ENCODE data around the gene ABHD12.

The ABHD12 gene

DNA sequence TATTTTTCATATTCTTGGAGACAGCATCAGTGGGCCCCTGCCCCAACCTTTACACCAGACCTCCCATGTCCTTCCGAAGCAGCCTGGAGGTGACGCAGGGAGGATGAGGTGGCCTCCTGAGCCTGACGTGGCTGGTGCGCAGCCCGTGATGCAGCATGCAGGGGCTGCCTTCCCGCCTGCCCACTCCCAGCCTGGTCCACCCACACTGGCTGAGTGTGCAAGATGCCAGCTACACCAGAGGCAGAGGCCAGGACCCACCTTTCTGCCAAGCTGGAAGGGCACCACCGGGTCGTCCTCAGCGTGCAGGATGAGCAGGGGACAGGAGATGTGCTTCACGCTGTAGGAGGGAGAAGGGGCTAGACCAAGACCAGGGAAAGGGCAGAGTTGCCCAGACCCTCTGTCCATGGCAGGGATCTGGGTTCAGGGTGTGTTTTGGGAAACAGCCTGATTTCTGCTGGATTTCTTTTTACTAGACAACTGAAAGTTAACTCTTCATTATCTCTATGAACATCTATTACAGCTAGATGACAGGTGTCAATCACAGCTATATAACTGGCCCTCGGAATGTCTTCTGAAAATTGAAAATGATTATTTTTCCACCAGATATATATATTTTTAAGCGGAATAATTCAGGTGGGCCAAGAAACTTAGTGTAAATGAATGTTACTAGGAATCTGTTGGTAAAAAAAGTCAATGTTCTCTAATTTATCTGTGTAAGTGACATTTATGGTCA is 87.2 kb downstream of the ABHD12 start:
- no peak for DNase-seq

DNA sequence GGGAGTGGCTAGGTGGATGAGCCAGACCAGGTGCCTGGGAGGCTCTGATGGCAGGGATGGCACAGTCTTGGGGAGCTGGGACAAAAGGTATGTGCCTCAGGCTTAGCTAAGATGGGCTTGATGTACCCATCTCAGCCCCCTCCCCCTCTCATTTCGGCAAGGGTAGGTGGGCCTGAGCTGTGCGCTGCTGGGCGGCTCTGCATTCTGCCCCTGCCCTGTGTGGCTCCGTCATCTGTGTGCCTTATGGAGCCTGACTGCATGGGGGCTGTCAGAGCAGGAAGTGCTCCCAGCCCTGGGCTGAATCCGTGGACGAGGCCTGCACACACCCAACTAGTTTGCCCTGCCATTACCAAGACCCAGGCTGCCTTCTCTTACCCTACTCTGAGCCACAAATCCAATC is 88.0 kb downstream of the ABHD12 start:
- no peak for DNase-seq

DNA sequence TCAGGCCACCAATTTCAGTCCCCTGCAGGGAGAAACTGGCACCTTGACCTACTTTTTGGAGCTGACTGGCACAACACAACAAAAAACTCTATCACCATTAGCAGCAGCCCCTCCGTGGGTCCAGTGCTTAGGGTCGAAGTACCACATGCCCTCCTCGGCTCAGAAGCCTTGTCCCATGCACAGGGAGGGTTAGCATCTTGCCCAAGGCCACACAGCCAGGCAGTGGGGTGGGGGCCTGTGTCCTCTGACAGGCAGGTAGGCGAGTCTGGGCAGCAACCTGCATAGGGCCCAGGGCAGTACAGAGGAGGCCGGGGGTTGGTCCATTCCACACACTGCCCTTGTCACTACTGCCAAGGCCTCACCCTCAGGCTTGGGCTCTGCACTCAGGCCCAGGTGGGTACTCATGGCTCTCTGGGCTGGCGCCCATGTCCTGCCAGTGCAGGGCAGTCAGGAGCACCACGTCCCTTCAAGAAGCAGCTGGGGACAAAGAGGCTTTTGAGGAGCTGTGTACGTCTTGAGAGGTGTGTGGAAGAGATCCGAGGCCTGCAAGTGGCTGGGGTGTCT is 89.2 kb downstream of the ABHD12 start:
- DNase-seq, result no peak

DNA sequence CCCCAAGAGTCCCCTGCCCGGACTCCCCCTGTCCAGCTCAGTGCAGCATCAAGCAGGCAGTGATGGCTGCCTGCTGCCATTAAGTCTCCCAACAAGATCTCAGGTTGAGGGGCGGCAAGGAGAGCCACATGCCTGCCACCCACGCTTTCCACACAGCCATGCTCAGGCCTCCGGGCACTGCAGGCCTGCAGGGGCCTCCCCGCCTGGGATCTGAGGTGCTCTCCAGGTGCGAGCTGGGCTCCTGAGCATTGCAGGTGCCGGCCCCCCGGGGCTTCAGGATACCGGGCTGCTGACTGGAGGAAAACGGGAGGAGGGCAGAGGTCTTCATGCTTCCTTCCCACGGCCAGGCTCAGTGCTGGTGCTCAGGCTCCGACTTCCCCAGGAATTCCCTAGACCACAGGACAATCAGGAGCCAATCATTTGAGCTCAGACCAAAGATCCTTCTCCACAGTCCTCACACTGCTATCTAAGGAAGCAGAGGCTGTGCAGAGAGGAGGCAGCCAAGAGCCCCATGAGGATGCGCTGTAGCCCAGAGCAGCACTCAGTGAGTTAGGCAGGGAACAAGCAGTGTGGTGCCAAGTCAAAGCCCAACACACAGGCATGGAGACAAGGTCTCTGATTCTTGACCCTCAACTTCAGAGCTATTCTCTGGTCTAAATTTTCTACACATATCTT is 90.0 kb downstream of the ABHD12 start:
- no peak for DNase-seq

DNA sequence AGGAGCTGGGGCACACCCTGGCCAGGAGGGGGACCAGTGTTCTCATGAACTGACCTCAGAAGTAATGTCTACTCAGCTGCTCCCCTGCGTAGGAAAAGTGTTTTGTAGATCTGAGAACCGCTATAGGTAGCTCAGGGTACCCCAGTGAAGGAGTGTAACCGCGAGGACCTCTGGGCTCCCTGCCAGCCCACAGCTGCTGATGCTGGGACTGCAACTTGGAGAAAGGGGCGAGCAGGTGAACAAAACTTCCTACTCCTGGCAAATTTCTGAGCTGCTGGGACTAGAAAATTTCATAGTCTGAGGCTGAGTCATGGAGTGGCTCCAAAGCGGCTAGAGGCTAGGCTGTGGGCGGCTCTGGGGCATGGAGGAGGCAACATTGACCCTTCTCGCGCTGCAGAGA is 90.8 kb downstream of the ABHD12 start:
- DNase-seq, result no peak

DNA sequence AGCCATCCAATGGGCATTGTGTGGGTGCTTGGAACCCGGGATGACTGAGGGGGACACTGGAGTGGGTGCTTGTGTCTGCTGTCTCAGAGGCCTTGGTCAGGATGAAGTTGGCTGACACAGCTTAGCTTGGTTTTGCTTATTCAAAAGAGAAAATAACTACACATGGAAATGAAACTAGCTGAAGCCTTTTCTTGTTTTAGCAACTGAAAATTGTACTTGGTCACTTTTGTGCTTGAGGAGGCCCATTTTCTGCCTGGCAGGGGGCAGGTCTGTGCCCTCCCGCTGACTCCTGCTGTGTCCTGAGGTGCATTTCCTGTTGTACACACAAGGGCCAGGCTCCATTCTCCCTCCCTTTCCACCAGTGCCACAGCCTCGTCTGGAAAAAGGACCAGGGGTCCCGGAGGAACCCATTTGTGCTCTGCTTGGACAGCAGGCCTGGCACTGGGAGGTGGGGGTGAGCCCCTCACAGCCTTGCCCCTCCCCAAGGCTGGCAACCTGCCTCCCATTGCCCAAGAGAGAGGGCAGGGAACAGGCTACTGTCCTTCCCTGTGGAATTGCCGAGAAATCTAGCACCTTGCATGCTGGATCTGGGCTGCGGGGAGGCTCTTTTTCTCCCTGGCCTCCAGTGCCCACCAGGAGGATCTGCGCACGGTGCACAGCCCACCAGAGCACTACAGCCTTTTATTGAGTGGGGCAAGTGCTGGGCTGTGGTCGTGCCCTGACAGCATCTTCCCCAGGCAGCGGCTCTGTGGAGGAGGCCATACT is 93.3 kb downstream of the ABHD12 start:
- no peak for DNase-seq

DNA sequence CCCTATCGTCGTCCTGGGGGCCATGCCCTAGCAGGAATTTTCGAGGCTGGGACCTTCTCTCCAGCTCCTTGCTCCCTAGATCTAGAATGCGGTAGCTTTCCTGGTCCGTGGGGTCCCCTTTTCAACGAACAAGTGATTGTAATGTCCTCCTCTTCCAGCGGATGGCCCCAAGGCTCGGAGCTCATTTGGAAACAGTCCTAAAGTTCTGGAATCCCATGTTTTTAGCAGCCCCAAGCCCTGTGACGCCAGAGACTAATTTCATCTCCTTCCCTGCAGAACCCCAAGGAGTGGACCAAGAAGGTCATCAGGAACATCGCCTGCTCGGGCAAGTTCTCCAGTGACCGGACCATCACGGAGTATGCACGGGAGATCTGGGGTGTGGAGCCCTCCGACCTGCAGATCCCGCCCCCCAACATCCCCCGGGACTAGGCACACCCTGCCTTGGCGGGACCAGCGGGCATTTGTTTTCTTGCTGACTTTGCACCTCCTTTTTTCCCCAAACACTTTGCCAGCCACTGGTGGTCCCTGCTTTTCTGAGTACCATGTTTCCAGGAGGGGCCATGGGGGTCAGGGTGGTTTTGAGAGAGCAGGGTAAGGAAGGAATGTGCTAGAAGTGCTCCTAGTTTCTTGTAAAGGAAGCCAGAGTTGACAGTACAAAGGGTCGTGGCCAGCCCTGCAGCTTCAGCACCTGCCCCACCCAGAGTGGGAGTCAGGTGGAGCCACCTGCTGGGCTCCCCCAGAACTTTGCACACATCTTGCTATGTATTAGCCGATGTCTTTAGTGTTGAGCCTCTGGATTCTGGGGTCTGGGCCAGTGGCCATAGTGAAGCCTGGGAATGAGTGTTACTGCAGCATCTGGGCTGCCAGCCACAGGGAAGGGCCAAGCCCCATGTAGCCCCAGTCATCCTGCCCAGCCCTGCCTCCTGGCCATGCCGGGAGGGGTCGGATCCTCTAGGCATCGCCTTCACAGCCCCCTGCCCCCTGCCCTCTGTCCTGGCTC is 94.2 kb downstream of the ABHD12 start:
- DNase-seq, result no peak

DNA sequence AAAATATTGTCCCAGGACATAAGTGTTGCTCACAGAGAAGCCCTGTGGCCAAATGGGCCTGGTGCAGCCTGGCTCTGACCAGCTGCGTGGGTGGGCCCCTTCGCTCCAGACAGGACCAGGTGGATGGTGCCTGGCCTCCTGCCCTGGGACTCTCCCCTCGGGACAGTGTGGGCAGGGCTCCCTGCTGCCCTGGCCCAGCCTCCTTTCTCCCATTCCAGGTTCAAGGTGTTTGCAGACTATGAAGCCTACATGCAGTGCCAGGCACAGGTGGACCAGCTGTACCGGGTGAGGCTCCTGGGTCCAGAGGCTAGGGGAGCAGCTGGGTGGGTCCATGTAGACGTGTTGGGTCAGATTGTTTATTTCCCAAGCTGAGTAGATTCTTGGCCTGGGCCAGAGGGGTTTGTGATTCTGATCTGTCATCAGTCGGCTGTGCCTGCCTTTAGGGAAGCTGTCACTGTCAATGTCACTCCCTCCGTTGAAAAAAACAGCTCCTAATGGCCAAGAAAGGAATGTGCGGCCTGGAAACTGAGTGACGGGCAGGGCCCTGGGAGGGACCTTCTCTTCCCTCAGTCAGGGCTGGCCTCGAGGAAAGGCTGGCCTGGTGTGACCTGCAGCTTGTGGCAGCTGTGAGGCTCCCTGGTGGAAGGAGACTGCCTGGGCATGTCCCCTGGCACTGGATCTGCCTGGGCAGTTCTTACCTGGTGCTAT is 95.1 kb downstream of the ABHD12 start:
- DNase-seq, result no peak

DNA sequence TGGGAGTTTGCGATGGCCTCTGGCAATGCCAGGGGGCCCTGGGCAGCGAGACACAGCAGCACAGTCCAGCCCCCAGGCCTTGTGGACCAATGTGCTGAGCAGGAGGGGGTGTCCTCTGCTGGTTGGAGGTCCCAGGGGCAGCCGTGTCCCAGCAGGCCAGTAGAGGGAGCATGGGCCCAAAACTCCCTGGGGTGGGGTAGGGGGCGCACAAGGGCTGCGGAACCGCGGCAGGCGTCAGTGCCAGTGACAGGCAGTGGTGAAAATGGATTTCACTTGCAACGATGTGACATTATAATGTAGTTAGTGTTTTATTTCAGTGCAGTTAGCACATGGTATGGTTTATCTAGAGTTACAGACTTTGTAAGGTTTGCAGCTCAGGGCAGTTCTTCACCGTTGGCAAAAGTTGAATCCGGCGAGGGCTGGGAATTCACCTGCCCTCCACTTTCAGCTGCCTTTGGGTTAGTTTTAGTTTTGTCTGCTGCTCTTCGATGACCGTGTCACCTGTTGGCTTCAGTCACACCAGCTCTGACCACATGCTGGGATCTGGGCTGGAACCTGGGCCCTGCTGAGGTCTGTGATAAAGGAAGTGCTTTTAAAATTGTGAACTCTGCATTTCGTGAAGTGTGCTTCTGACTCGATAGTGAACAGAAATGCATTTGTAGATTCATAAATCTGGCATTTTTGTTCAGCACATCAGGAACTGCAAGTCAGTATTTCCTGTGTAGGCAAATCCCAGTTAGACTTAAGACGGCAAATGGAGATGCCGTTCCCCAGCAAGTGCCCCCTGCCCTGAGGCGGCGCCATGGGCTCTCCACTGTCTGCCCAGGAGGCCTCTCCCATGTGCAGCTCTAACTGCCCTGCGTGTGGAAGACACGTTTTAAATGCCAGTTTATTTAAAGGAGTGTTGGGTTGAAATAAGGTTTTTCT is 95.9 kb downstream of the ABHD12 start:
- DNase-seq, result no peak

DNA sequence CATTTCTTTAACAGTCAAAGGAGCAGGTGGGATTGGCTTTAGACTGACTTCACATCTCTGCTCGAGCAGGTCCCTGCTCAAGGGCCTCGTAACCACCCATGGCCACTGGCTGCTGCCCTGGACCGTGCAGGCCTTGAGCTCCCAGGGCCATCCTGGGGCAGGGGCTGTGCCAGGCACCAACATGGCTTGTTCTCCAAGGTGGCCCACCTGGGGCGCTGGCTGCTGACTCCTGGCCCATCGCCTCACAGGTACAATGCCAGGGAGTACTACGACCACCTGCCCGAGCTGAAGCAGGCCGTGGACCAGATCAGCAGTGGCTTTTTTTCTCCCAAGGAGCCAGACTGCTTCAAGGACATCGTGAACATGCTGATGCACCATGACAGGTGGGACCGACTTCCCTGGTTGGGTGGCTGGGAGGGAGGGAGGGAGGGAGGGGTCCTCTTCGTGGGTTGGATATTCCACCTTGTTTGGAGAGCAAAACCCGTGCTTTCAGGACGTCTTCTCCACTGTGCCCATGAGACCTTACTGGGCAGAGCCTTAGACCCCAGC is 96.7 kb downstream of the ABHD12 start:
- DNase-seq, result no peak

DNA sequence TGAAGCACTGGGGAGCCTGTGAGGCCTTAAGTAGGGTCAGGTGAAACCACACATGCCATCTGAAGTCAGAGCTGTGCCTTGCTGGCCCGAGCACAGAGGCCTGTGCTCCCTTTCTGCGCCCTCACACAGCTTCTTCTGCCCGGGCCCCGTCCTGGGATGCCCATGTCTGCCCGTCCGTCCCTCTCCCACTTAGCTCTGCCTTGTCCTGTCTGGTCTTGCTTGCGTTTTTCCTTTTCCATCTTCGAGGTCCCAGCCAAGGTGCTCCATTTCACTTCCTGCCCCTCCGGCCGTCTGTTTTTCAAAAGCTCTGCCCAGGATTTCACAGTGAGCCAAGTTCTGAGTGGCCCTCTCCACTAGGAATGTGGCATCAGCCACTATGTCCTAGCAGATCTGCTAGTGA is 97.1 kb downstream of the ABHD12 start:
- DNase-seq, result no peak

DNA sequence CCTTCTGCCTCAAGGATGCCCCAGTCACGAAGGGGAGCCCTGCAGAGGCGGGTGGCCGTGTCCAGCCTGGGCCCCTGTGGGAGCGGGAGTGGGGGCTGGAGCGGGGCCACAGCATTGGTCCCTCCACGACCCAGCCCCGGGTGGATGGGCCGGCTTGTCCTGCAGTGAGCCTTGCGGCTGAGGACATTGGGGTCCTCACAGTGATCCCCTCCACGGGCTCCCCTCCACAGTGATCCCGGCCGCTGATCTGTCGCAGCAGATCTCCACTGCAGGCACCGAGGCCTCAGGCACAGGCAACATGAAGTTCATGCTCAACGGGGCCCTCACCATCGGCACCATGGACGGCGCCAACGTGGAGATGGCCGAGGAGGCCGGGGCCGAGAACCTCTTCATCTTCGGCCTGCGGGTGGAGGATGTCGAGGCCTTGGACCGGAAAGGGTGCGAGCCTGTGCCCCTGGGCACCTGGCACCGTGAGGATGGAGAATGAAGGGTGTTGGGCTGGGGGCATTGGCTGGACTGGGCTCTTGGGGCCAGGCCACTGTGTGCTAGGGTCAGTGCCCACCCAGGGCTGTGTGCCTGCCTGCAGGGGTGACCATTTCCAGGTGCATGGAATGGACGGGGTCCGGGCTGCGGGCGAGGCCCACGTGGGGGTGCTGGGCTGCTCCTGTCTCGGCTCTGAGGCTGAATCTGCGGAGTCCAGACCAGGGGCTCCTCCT is 98.3 kb downstream of the ABHD12 start:
- no peak for DNase-seq

DNA sequence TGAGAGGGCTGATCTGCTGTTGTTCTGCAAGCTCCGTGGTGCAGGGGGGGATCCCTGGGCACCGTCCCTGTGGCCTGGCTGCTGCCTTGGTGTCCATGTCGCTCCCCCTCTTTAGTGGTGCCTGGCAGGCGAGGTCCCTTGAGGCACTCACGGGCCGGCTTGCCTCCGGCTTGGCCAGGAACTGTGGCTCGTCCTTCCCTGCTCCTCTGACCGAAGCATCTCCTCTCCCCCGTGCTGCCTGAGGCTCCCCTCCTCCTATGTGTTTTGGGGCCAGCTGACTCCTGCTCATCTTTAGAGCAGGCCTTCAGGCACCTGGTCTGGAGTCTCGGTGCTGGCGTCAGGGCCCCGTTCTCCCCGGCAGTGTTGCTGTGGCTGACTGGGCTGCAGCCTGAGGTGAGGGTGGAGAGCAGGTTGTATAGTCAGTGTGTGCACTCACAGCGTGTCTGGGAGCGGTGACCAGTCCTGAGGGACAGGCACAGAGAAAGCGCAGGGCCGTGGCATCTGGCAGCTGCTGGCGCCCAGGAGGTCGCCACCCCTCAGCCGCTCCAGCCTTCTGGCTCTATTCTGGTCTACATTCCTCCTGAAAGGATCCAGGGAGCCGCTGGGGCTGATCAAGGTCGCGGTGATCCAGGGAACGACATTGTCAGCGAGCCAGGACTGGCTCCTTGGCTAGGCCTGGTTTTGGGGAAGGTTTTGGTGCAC is 99.1 kb downstream of the ABHD12 start:
- no peak for DNase-seq

DNA sequence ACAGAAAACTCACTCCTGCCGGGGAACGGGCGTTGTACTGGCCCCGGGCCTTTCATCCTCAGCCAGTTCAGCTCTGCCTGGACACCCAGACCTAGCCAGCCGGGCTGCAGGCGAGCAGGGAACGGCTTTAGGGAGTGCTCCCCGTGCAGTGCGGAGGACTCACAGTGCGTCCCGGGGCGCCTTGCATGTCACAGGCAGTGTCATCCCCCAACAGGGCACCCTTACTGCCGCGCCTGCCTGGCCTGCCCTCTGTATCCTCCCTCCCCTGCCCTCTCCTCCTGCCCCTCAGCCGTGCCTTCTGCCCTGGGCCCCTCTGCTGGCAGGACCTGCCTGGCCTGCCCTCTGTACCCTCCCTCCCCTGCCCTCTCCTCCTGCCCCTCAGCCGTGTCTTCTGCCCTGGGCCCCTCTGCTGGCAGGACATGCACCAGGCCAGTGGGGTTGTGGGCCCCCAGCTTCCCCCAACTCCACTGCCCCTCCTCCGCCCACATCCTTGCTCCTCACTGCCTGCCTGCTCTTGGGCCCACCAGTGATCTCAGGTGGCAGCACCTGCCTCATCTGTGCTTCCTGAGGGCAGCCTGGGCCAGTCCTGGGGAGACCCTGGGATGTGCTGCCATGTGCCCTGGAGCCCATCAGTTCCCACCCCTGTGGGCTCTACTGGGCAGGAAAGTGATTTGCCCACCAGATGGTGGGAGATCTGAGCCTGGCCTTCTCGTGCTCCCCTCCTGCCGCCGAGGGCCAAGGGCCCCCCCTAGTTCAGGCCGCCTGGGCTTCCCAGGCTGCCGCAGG is 99.8 kb downstream of the ABHD12 start:
- no peak for DNase-seq

DNA sequence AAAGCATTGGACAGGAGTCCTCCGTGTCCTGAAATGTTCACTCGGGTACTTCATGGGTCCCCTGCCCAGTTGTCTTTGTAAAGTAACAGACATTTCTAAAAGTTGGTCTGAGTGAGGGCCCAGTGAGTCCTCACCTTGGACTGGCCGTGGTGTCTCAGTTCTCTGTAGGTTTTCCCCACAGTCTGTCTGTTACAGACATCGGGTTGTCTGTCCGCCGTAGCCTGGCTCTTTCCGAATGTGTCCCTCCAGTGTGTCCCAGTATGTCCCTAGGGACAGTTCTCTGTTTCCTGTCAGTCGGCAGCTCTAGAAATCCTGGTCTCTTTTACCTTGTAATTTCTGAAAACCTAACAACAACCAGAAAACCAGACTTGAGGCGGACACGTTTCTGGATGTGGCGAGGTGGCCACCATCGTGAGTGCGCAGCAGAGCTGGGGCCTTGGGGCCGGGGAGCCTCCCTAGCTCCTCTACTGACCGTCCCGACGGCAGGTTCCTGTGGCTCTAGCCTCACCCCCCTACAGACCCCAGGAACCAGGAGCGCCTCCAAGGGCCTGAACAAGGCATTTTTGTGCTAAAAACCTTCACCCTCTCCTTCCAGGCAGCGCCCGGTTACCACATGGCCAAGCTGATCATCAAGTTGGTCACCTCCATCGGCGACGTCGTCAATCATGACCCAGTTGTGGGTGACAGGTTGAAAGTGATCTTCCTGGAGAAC is 100.6 kb downstream of the ABHD12 start:
- no peak for DNase-seq

DNA sequence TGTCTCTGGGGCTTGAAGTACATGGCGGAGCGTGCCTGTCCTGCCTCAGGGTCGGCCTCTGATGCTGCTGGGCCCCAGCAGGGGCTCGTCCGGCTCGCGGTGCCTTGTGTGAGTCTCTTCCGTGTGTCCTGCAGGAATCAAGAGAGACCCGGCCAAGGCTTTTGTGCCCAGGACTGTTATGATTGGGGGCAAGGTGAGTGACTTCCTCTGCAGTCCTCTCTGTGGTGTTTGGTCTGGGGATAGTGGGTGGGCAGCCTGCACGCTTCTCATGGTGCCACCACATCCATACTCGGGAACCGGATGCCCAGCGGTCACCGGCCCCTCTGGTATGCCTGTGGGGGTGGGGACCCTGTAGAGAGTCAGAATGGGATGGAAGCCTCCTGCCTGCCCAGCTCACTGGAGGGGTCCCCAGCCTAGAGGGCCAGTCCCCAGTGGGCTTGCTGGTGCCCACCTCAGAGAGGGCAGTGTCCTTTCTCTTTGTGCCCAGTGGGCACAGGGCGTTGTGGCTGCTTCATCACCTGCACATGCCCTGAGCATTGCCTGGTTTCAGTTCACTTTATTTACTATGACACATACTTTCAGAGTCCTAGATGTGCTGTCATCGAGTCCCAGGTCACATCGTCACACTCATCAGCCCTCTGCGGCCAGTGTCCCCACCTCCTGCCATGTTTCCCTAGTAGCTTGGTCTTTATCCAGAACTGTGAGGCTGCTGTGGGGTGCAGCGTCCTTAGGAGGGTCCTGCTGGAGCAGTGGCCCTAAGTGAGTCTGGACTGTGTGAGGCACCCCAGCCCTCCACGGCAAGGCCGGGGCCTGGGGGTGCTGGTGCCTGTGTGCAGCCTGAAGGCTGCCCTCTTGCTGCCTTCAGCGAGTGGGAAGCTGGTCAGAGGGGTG is 102.1 kb downstream of the ABHD12 start:
- DNase-seq, result no peak

Data from NCI-H2029 treated with DMSO at 0.1 percent for 48 hours (cell line).